ENCODE results near the gene EPG5.

DNA sequence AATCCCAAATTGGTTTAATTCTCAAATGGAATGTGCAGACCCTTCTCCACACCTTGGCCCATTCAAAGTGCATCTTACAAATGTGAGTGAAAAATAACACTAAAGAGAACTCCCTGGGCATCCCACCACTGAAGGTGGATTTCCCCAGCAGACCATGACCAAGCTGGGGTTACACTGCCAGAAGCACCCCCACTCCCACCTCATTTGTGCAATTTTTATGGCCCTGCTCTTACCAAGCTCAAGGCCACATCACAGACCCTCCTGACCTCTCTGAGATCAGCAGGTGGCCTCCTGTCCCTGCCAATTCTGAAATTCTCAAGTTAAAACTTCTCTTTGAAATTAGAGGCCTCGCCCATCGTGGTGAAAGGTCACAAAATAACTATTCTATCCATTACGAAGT is 120.0 kb downstream of the EPG5 start:
- TF ChIP-seq, protein P1, sequence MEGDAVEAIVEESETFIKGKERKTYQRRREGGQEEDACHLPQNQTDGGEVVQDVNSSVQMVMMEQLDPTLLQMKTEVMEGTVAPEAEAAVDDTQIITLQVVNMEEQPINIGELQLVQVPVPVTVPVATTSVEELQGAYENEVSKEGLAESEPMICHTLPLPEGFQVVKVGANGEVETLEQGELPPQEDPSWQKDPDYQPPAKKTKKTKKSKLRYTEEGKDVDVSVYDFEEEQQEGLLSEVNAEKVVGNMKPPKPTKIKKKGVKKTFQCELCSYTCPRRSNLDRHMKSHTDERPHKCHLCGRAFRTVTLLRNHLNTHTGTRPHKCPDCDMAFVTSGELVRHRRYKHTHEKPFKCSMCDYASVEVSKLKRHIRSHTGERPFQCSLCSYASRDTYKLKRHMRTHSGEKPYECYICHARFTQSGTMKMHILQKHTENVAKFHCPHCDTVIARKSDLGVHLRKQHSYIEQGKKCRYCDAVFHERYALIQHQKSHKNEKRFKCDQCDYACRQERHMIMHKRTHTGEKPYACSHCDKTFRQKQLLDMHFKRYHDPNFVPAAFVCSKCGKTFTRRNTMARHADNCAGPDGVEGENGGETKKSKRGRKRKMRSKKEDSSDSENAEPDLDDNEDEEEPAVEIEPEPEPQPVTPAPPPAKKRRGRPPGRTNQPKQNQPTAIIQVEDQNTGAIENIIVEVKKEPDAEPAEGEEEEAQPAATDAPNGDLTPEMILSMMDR (IDR thresholded peaks at IDR 0.05; ENCODE audit: poor library complexity): no peak
- TF ChIP-seq EZH2 (IDR thresholded peaks at IDR 0.05; ENCODE audit: borderline replicate concordance) (no peak), EZH2phosphoT487 (IDR thresholded peaks at IDR 0.05; ENCODE audit: low read depth, severe bottlenecking, unreplicated experiment) (no peak)
